Caki2 (cell line): ENCODE data around the gene LRRC26. TPM values are rescaled to one million over a fixed set of nuclear protein-coding genes. Genes with fewer than 3 reads are reported as not detected.
"Not testable (repeated sequence)": the region's sequence is repeated elsewhere in the genome, so short reads cannot be mapped to it uniquely, and the experiment has no call there.

Experiments used
- DNase-seq: peaks from one replicate; pipeline ENCODE4 v3.0.0-alpha.2; 2015; ENCODE audit warnings: low read depth
- in situ Hi-C: cut with HindIII; loops from 2 replicates; pipeline ENCODE4 v1.10.0; 2016; ENCODE audit warnings: low sequenced_read_pairs, low pct_unique_long_range_greater_than_20kb, mixed read lengths
- total RNA-seq: library from RNA; depleted of rRNA; stranded (reverse); fragments of >200 nt; shearing (Covaris generic); gene quantifications from 2 replicates; pipeline ENCODE4 v1.2.3, GENCODE V29; 2014; ENCODE audit warnings: low replicate concordance; rRNA removed

The LRRC26 gene
- total RNA-seq, 1 experiment from 2014 or later, result 1.8 TPM

GRCh38 chr9:137130176-137130755 lies 39.6 kb downstream of the LRRC26 start:
- no peak for DNase-seq
- in situ Hi-C loops, result no loop called here

GRCh38 chr9:137129456-137130175 lies 40.2 kb downstream of the LRRC26 start:
- in situ Hi-C loops, result no loop called here
- DNase-seq, result peak; percentile 87

GRCh38 chr9:137128862-137129455 lies 40.9 kb downstream of the LRRC26 start:
- DNase-seq, result peak; percentile 44

GRCh38 chr9:137128158-137128861 lies 41.5 kb downstream of the LRRC26 start:
- in situ Hi-C loops, result no loop called here
- no peak for DNase-seq

More at GRCh38 chr9:137128862-137129455, 40.9 kb downstream of the LRRC26 start:
- in situ Hi-C loops, result no loop called here

- DNase-seq, result peak; percentile 77
- in situ Hi-C loops, result no loop called here
Observed at GRCh38 chr9:137127301-137128157, 42.3 kb downstream of the LRRC26 start.

GRCh38 chr9:137126786-137127185 lies 43.1 kb downstream of the LRRC26 start:
- in situ Hi-C loops, result no loop called here
- no peak for DNase-seq

- in situ Hi-C loops, DNase-seq: not testable (repeated sequence)
Observed at GRCh38 chr9:137123952-137124462, 45.8 kb downstream of the LRRC26 start.

GRCh38 chr9:137123468-137123837 lies 46.4 kb downstream of the LRRC26 start:
- in situ Hi-C loops, result no loop called here
- no peak for DNase-seq

GRCh38 chr9:137122796-137123467 lies 46.9 kb downstream of the LRRC26 start:
- in situ Hi-C loops, result not testable (repeated sequence)
- DNase-seq, result peak; percentile 23

GRCh38 chr9:137121927-137122795 lies 47.7 kb downstream of the LRRC26 start:
- in situ Hi-C loops, result not testable (repeated sequence)

More at GRCh38 chr9:137121927-137122795, 47.7 kb downstream of the LRRC26 start:
- DNase-seq, result not testable (repeated sequence)

Other genes with a start within 250 kb of the LRRC26 start
- gene FBXW5, start 225.3 kb downstream of the LRRC26 start, total RNA-seq, result 139 and 152 TPM in 2 replicates
- gene C8G, start 224.8 kb downstream of the LRRC26 start, total RNA-seq, result not detected in 2 replicates
- gene LCN12, start 217.8 kb downstream of the LRRC26 start, total RNA-seq, result not detected in 2 replicates
- gene PTGDS, start 192.5 kb downstream of the LRRC26 start, total RNA-seq, result not detected in 2 replicates
- not detected in 2 replicates for gene LCNL1, start 187.1 kb downstream of the LRRC26 start, total RNA-seq
- 129 and 137 TPM in 2 replicates for gene PAXX, start 177.6 kb downstream of the LRRC26 start, total RNA-seq
- not detected in 2 replicates for gene CLIC3, start 173.5 kb downstream of the LRRC26 start, total RNA-seq
- 19.0 and 23.5 TPM in 2 replicates for gene ABCA2, start 141.8 kb downstream of the LRRC26 start, total RNA-seq
- gene FUT7, start 138.0 kb downstream of the LRRC26 start, total RNA-seq, result not detected in 2 replicates
- 31.8 and 45.1 TPM in 2 replicates for gene NPDC1, start 123.9 kb downstream of the LRRC26 start, total RNA-seq
- not detected in 2 replicates for gene ENTPD2, start 116.0 kb downstream of the LRRC26 start, total RNA-seq
- 51.2 and 55.0 TPM in 2 replicates for gene SAPCD2, start 99.5 kb downstream of the LRRC26 start, total RNA-seq
- 2.1 and 2.3 TPM in 2 replicates for gene UAP1L1, start 92.5 kb downstream of the LRRC26 start, total RNA-seq
- 52.2 and 79.4 TPM in 2 replicates for gene MAN1B1, start 83.1 kb downstream of the LRRC26 start, total RNA-seq
- gene DPP7, start 55.3 kb downstream of the LRRC26 start, total RNA-seq, result 118 and 163 TPM in 2 replicates
- not detected in 2 replicates for gene GRIN1, start 30.9 kb downstream of the LRRC26 start, total RNA-seq
- gene TMEM210, start 2.0 kb upstream of the LRRC26 start, total RNA-seq, result not detected in 2 replicates
- gene ANAPC2, start 18.5 kb upstream of the LRRC26 start, total RNA-seq, result 38.2 and 94.6 TPM in 2 replicates
- gene SSNA1, start 18.6 kb upstream of the LRRC26 start, total RNA-seq, result 163 and 166 TPM in 2 replicates
- gene TPRN, start 30.7 kb upstream of the LRRC26 start, total RNA-seq, result 13.9 and 15.2 TPM in 2 replicates
- gene TMEM203, start 35.6 kb upstream of the LRRC26 start, total RNA-seq, result 57.6 and 83.9 TPM in 2 replicates
- 8.1 and 8.3 TPM in 2 replicates for gene NDOR1, start 35.6 kb upstream of the LRRC26 start, total RNA-seq
- not detected in 2 replicates for gene RNF208, start 52.2 kb upstream of the LRRC26 start, total RNA-seq
- 0.61 and 12.7 TPM in 2 replicates for gene CYSRT1, start 55.1 kb upstream of the LRRC26 start, total RNA-seq
- gene RNF224, start 57.5 kb upstream of the LRRC26 start, total RNA-seq, result not detected in 2 replicates
- not detected in 2 replicates for gene SLC34A3, start 60.9 kb upstream of the LRRC26 start, total RNA-seq
- 909 and 1,000 TPM in 2 replicates for gene TUBB4B, start 71.2 kb upstream of the LRRC26 start, total RNA-seq
- gene STPG3, start 81.2 kb upstream of the LRRC26 start, total RNA-seq, result not detected in 2 replicates
- 84.1 and 92.6 TPM in 2 replicates for gene NELFB, start 85.3 kb upstream of the LRRC26 start, total RNA-seq
- gene TOR4A, start 107.7 kb upstream of the LRRC26 start, total RNA-seq, result 35.1 and 51.9 TPM in 2 replicates
- gene NRARP, start 132.2 kb upstream of the LRRC26 start, total RNA-seq, result 0.17 and 2.0 TPM in 2 replicates